ENCODE measurements around the gene DNM3. TPM values are rescaled to one million over a fixed set of nuclear protein-coding genes. Genes with fewer than 3 reads are reported as not detected.

DNM3 gene
- total RNA-seq, 1 donor from 2014 or later: 4.7 TPM

DNA sequence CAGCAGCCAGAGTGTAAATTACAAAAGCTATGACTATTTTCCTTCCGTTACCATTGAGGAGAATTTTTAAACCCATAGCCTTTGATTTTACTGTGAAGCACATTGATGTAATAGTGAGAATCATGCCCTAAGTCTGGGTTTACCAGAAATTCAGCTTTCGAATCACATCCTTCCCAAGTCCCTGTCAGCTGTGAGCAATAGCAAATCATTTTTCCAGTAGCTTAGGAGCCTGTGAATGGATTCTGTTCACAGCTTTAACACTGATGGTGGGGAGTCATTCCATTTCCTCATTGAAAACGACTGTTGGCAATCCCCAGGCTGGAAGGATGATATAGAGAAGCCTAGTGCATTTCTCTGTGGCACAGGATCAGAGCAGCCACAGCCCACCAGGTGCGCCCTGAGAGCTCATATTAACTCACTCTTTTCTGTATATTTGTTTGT, 497.0 kb downstream of the DNM3 start:
- FAIRE-seq (no peak), DNase-seq (ENCODE audit: low read depth) (no peak)
- Histone ChIP-seq H3K27me3 (ENCODE audit: insufficient read depth, low read length) (no peaks in the 10 kb centered on the region), H3K4me1 (ENCODE audit: insufficient read depth, low read length) (peaks cover 11% of the 10 kb centered on the region), H4K20me1 (ENCODE audit: insufficient read depth, low read length) (no peaks in the 10 kb centered on the region), H2AFZ (ENCODE audit: low read depth, low read length) (no peak overlapping the region), H3K9ac (ENCODE audit: low read length) (no peak overlapping the region), H3K36me3 (ENCODE audit: insufficient read depth, low read length) (no peaks in the 10 kb centered on the region), H3K9me3 (ENCODE audit: insufficient read depth, low read depth, low read length) (no peaks in the 10 kb centered on the region), H3K79me2 (ENCODE audit: insufficient read depth, low read length) (no peaks in the 10 kb centered on the region), H3K27ac (ENCODE audit: low read depth, low read length) (no peak overlapping the region), H3K4me2 (ENCODE audit: low read length) (no peak overlapping the region), H3K4me3 (ENCODE audit: insufficient read depth, low read depth, low read length) (no peak overlapping the region)
- H3K4me1 Mint-ChIP-seq (ENCODE audit: low read depth, unreplicated experiment): peaks cover 17% of the 10 kb centered on the region
- H3K36me3 Mint-ChIP-seq (ENCODE audit: low read depth, unreplicated experiment): peaks cover 2% of the 10 kb centered on the region
- no peak overlapping the region for H3K4me3 Mint-ChIP-seq (ENCODE audit: unreplicated experiment)
- no peak overlapping the region for H3K27ac Mint-ChIP-seq (ENCODE audit: unreplicated experiment)
- H3K9me3 Mint-ChIP-seq (ENCODE audit: unreplicated experiment): no peaks in the 10 kb centered on the region
- TF ChIP-seq EZH2 (IDR thresholded peaks at IDR 0.05; ENCODE audit: insufficient read depth, low read length): no peak
- TF ChIP-seq, protein P1, sequence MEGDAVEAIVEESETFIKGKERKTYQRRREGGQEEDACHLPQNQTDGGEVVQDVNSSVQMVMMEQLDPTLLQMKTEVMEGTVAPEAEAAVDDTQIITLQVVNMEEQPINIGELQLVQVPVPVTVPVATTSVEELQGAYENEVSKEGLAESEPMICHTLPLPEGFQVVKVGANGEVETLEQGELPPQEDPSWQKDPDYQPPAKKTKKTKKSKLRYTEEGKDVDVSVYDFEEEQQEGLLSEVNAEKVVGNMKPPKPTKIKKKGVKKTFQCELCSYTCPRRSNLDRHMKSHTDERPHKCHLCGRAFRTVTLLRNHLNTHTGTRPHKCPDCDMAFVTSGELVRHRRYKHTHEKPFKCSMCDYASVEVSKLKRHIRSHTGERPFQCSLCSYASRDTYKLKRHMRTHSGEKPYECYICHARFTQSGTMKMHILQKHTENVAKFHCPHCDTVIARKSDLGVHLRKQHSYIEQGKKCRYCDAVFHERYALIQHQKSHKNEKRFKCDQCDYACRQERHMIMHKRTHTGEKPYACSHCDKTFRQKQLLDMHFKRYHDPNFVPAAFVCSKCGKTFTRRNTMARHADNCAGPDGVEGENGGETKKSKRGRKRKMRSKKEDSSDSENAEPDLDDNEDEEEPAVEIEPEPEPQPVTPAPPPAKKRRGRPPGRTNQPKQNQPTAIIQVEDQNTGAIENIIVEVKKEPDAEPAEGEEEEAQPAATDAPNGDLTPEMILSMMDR (IDR thresholded peaks at IDR 0.05; ENCODE audit: insufficient read depth, low read depth, low read length): no peak
- no peaks in the 10 kb centered on the region for H3K27me3 Mint-ChIP-seq (ENCODE audit: low read depth, unreplicated experiment)

DNA sequence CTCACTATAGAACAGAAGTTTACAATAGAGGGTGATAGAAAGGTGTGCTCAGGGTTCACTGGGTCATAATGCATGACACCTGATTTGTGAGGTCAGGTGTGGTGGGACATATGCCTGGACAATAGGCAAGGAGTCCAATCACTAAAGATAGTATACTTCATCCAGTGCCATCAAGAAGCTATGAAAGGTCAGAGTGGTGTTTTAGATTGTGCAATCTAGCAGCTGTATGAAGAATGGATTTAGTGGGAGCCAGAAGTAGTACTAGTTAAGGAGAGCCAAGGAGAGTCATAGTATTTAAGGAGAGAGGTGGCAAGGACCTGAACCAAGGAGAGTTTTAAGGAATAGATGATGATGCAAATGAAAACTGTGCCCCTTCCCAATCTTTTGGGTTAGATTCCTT, 498.5 kb downstream of the DNM3 start:
- H4K20me1 ChIP-seq (ENCODE audit: insufficient read depth, low read length): no peaks in the 10 kb centered on the region
- H3K27ac Mint-ChIP-seq (ENCODE audit: unreplicated experiment): no peak overlapping the region

GRCh38 chr1:172340520-172340919, 499.2 kb downstream of the DNM3 start:
- FAIRE-seq (no peak), DNase-seq (ENCODE audit: low read depth) (no peak)
- peaks cover 24% of the 10 kb centered on the region for H3K4me1 ChIP-seq (ENCODE audit: insufficient read depth, low read length)
- H3K4me2 ChIP-seq (ENCODE audit: low read length): no peak overlapping the region
- no peaks in the 10 kb centered on the region for H4K20me1 ChIP-seq (ENCODE audit: insufficient read depth, low read length)
- Mint-ChIP-seq H3K4me1 (ENCODE audit: low read depth, unreplicated experiment) (peaks cover 30% of the 10 kb centered on the region), H3K36me3 (ENCODE audit: low read depth, unreplicated experiment) (peaks cover 2% of the 10 kb centered on the region), H3K27me3 (ENCODE audit: low read depth, unreplicated experiment) (no peaks in the 10 kb centered on the region), H3K27ac (ENCODE audit: unreplicated experiment) (no peak overlapping the region), H3K9me3 (ENCODE audit: unreplicated experiment) (no peaks in the 10 kb centered on the region), H3K4me3 (ENCODE audit: unreplicated experiment) (no peak overlapping the region)
- H3K36me3 ChIP-seq (ENCODE audit: insufficient read depth, low read length): no peaks in the 10 kb centered on the region
- TF ChIP-seq, protein P1 (IDR thresholded peaks at IDR 0.05; ENCODE audit: insufficient read depth, low read depth, low read length): no peak
- no peak for TF ChIP-seq EZH2 (IDR thresholded peaks at IDR 0.05; ENCODE audit: insufficient read depth, low read length)
- no peaks in the 10 kb centered on the region for H3K27me3 ChIP-seq (ENCODE audit: insufficient read depth, low read length)
- H2AFZ ChIP-seq (ENCODE audit: low read depth, low read length): no peak overlapping the region
- H3K27ac ChIP-seq (ENCODE audit: low read depth, low read length): no peak overlapping the region
- no peaks in the 10 kb centered on the region for H3K79me2 ChIP-seq (ENCODE audit: insufficient read depth, low read length)
- H3K4me3 ChIP-seq (ENCODE audit: insufficient read depth, low read depth, low read length): no peak overlapping the region
- no peak overlapping the region for H3K9ac ChIP-seq (ENCODE audit: low read length)
- H3K9me3 ChIP-seq (ENCODE audit: insufficient read depth, low read depth, low read length): no peaks in the 10 kb centered on the region

More for the DNA sequence above, 498.5 kb downstream of the DNM3 start:
- Histone ChIP-seq H3K4me1 (ENCODE audit: insufficient read depth, low read length) (peaks cover 24% of the 10 kb centered on the region), H3K4me3 (ENCODE audit: insufficient read depth, low read depth, low read length) (no peak overlapping the region), H3K9me3 (ENCODE audit: insufficient read depth, low read depth, low read length) (no peaks in the 10 kb centered on the region), H3K79me2 (ENCODE audit: insufficient read depth, low read length) (no peaks in the 10 kb centered on the region), H3K9ac (ENCODE audit: low read length) (no peak overlapping the region), H3K27ac (ENCODE audit: low read depth, low read length) (no peak overlapping the region), H2AFZ (ENCODE audit: low read depth, low read length) (no peak overlapping the region), H3K4me2 (ENCODE audit: low read length) (no peak overlapping the region), H3K36me3 (ENCODE audit: insufficient read depth, low read length) (no peaks in the 10 kb centered on the region), H3K27me3 (ENCODE audit: insufficient read depth, low read length) (no peaks in the 10 kb centered on the region)
- Mint-ChIP-seq H3K9me3 (ENCODE audit: unreplicated experiment) (no peaks in the 10 kb centered on the region), H3K36me3 (ENCODE audit: low read depth, unreplicated experiment) (peaks cover 2% of the 10 kb centered on the region), H3K4me3 (ENCODE audit: unreplicated experiment) (no peak overlapping the region), H3K4me1 (ENCODE audit: low read depth, unreplicated experiment) (peaks cover 30% of the 10 kb centered on the region), H3K27me3 (ENCODE audit: low read depth, unreplicated experiment) (no peaks in the 10 kb centered on the region)
- no peak for FAIRE-seq
- no peak for TF ChIP-seq EZH2 (IDR thresholded peaks at IDR 0.05; ENCODE audit: insufficient read depth, low read length)
- TF ChIP-seq, protein P1 (IDR thresholded peaks at IDR 0.05; ENCODE audit: insufficient read depth, low read depth, low read length): no peak
- DNase-seq (ENCODE audit: low read depth): no peak
